GM18508 (cell line): ENCODE results near the gene NANP.
"Not testable (repeated sequence)": the region's sequence is repeated elsewhere in the genome, so short reads cannot be mapped to it uniquely, and the experiment has no call there.

Source experiments
- ATAC-seq: cut with Tn5 transposase; IDR thresholded peaks from one replicate; pipeline ENCODE4 v1.9.1; 2021; ENCODE audit warnings: moderate number of reproducible peaks; ENCODE audit not compliant: insufficient read depth, unreplicated experiment

The NANP gene

GRCh38 chr20:25608774-25609173 is 15.0 kb downstream of the NANP start:
- ATAC-seq = no peak

- ATAC-seq = no peak
Observed at GRCh38 chr20:25606094-25606695, 17.6 kb downstream of the NANP start.

GRCh38 chr20:25605148-25605547 is 18.7 kb downstream of the NANP start:
- ATAC-seq = no peak

DNA sequence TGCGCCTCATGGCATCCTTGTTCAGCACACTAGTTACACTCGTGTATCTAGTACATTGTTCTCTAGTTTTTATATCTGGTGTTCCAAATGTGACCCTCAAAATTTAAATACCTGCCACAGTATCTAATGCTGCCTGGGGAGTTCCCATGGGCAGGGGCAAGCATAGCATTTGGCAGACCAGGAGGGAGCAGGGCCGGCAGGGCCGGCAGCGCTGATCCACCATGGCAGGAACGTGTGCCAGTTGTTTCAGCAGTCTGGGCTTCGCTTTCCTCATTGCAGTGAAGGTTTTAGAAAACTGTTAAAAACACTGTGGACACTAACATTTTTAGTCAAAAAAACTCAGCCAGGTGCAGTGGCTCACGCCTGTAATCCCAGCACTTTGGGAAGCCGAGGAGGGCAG is 19.2 kb downstream of the NANP start:
- ATAC-seq = no peak

DNA sequence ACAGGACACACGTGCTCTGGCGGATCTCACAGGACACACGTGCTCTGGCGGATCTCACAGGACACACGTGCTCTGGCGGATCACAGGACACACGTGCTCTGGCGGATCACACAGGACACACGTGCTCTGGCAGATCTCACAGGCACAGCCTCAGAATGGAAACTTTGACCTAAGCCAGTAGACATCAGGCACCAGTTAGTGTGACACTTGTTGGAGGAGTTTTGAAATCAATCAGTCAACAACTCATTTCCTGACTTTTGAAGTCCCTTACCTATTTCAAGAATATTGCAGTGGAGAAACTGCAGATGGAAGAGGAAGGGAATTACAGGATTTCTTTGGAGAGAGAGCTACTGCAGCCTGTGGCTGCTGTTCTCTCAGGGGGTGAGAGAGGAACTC is 20.9 kb downstream of the NANP start:
- ATAC-seq = not testable (repeated sequence)

DNA sequence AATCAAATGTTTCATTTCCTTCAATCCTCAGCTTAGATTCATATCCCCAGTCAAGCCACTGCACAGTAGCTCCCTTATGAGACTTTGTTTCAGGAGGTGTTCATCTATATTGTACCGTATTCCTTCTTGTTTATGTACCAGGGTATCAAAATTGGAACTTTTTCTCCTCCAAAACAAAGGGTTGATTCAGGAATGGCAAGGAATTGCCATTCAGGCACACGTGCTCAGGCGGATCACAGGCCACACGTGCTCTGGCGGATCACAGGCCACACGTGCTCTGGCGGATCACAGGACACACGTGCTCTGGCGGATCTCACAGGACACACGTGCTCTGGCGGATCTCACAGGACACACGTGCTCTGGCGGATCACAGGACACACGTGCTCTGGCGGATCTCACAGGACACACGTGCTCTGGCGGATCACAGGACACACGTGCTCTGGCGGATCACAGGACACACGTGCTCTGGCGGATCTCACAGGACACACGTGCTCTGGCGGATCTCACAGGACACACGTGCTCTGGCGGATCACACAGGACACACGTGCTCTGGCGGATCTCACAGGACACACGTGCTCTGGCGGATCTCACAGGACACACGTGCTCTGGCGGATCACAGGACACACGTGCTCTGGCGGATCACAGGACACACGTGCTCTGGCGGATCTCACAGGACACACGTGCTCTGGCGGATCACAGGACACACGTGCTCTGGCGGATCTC is 21.5 kb downstream of the NANP start:
- ATAC-seq = not testable (repeated sequence)

DNA sequence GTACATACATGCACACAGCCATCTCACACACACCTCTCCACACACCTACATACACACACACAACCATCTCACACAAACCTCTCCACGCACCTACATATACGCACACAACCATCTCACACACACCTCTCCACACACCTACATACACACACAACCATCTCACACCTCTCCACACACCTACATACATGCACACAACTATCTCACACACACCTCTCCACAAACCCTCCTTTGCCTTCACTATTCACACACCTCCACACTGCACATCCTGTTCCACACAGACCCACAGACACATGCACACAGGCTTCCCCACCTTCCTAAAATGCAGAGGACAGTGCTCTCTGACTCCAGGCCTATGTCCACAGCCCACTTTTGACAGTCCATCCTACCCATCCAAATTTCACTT is 22.2 kb downstream of the NANP start:
- no peak for ATAC-seq

DNA sequence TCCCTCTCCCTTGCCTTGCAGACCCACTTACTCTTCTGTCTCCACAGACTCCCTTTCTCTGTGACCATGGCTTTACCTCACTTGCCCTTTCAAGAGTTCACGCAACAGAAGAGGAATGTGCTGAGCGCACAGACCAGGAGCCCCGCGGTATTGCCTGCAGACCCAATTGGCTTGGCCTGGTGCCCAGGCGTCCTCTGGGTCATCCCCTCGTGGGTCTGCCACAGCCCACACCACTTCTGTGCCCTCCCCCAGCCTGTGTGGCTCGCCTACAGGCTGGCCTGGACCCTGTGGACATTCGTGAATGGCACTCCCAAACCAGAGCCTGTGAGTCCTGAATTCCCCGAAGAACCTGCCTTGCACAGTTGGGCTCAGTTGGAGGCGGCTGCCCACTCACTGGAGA is 23.2 kb downstream of the NANP start:
- ATAC-seq = no peak

DNA sequence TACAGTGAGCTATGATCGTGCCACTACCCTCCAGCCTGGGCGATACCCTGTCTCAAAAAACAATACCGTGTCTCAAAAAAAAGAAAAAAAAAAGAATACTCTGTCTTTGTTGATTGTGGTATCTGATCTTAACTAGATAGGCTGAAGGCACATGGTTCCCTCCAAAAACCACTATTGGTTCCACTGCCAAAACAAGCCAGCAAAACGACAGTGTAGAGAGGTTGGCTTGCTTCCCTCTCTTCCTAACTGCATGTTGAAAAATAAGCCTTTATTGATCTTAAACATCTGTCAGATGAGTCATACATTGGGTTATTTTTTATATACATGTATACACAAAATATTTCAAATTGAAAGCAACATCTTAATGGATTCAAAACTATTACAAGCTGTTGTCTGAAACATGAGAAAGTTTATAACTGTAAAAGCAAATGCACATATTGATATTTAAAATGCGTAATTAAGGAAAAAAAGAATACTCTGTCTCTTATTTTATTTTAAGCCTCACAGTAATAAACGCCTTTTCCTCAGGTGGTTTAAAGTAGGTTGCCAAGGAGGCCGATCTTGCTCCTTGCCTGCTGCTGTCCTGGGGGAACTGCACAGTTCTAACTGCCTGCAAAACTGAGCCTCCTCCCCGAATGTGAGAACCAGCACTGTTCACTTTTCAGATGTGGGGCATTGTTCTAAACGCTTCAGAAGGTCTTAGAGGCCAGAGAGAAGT is 31.5 kb downstream of the NANP start:
- no peak for ATAC-seq

GRCh38 chr20:25590778-25591177 is 33.0 kb downstream of the NANP start:
- ATAC-seq = not testable (repeated sequence)

DNA sequence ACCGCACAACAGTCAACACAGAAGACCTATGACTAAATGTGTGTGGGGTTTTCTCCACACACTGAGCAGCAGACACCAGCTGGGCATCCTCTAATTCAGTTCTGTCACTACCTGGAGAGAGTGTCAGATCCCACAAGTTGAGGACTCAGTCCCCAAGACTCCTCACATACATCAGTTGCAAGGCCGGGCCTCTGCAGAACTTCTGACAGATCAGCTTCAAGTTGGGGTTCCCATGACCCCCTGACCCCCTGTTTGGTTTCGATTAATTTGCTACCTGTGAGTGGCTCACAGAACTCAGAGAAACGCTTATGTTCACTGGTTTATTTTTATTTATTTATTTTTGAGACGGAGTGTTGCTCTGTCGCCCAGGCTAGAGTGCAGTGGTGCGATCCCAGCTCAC is 35.3 kb downstream of the NANP start:
- no peak for ATAC-seq

DNA sequence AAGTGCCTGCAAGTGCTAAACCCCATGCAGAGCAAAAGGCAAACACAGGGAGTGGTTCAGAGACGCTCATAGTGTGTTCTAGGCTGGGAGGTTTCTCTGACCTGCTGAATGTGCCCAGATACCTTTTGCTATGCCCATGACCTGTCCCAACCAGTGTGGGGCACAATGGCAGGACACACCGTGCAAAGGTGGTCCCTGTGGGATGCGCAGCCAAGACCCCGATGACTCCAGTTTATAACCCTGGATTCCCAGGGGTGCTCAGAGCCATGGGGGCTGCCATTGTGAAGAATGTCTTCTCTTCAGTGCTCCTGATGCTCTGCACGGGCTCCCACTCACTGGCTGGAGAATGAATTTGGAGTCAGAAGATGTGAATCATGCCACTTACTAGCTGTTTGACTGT is 36.3 kb downstream of the NANP start:
- no peak for ATAC-seq

DNA sequence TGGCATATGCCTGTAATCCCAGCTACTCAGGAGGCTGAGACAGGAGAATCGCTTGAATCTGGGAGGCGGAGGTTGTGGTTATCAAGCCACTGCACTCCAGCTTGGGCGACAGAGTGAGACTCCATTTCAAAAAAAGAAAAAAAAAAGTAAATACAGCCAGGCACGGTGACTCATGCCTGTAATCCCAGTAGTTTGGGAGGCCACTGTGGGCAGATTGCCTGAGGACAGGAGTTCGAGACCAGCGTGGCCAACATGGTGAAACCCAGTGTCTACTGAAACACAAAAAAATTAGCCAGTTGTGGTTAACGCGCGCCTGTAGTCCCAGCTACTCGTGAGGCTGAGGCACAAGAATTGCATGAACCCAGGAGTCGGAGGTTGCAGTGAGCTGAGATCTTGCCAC is 36.9 kb downstream of the NANP start:
- ATAC-seq = no peak

DNA sequence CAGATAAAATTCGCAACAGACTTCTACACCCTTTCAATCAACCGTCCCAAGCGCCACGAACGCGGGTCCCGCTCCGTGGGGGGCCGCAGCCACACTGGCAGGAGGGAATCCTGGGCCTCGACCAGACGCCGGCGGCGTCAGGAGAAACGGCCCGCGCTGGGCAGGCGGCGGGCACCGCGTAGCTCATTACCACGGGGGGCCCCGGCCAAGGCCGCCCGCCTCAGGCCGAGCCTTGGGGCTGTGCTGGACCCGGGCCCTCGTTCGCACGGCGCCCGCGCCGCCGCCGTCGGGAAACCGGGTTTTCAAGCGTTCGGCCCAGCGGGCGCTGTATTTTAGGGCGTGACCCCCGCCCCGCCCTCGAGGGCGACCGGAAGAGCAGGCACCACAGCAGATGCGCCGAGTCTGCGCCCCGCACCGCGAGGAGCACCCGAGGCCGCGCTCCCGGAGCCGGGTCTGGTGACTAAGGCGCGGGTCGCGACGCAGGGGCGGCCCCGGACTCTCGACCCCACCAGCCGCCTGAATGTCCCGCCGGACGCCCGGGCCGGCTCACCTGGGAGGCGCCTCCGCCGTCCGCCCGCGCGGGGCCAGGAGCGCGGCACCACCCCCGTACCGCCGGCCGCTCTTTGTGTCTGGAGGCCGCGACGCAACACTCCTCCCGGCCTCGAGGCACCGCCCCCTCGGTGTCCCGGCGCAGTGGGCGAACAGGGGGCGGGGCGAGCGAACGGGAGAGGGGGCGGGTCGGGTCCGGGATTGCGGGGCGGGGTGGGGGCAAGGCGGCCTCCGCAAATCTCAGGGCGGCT is 38.7 kb downstream of the NANP start, which contains the start of gene NINL:
Gene NINL (minus strand): TSS at position 627 of the 800 bp plus-strand sequence. CDS start 58,944 bp downstream, outside the sequence.
- ATAC-seq = no peak

- ATAC-seq = not testable (repeated sequence)
Observed at GRCh38 chr20:25583607-25584006, 40.2 kb downstream of the NANP start.

DNA sequence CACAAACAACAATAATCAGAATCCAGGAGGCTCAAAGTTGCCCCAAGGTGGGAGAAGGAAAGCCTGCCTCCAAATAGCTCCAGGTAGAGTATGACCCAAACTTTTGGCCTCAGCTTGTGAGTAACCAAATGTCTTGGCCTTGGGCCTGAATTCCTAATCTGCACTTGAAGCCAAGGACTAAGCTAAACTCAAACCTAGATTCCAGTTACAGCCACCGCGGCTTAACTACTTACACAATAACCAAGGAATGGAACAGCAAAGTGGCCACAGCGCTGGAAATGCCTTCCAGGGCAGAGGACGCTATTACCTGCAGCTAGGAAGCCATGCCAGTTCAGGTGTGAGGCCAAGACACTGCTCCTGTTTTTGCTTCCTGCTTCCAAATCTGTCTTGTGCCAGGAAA is 43.1 kb downstream of the NANP start:
- ATAC-seq = no peak

GRCh38 chr20:25579081-25579770 is 44.6 kb downstream of the NANP start:
- ATAC-seq = no peak

GRCh38 chr20:25576783-25577530 is 46.9 kb downstream of the NANP start:
- ATAC-seq = no peak

- ATAC-seq = no peak
Observed at GRCh38 chr20:25574411-25574810, 49.4 kb downstream of the NANP start.
